Caco-2 (cell line): ENCODE results near the gene GADD45GIP1. TPM values are rescaled to one million over a fixed set of nuclear protein-coding genes. Genes with fewer than 3 reads are reported as not detected.

ENCODE experiments used
- BruUV-seq: library from RNA; stranded (reverse); fragments of 400-500 nt; replicated peaks from 2 replicates; lab custom pipeline; 2021; lab: Mats Ljungman, UMichigan
- CTCF ChIA-PET: fragments of 300-600 bp; sonication (Branson Sonifier 250); formaldehyde crosslinking; loops from one replicate; lab custom pipeline; 2022; ENCODE audit warnings: antibody characterized with exemption; lab: Charles Lee
- POLR2A ChIA-PET: fragments of 300-600 bp; sonication (Branson Sonifier 250); formaldehyde crosslinking; loops from one replicate; lab custom pipeline; 2022; ENCODE audit warnings: antibody characterized with exemption; lab: Charles Lee
- DNase-seq, 2 experiments: peaks; one replicate each; pipeline versions ENCODE4 v3.0.0 to v3.0.0-alpha.2; 2020 to 2022
- H3K27me3 ChIP-seq: replicated peaks from 2 replicates; pipeline ENCODE4 v1.6.0; 2011; ENCODE audit warnings: low read length; ENCODE audit not compliant: control insufficient read depth, insufficient read depth
- H3K36me3 ChIP-seq: 2 replicates; pipeline ENCODE4 v1.5.1; 2011; ENCODE audit warnings: low read length; ENCODE audit not compliant: control insufficient read depth, insufficient read depth
- H3K4me1 ChIP-seq: fragments of 250-450 bp; sonication (Bioruptor Pico); 2 replicates; pipeline ENCODE4 v1.5.1; 2020; ENCODE audit warnings: mild to moderate bottlenecking
- H3K4me3 ChIP-seq: 2 replicates; pipeline ENCODE4 v1.5.1; 2011; ENCODE audit warnings: low read depth, mild to moderate bottlenecking, control low read depth, low read length
- H3K9me3 ChIP-seq: fragments of 250-450 bp; sonication (Bioruptor Pico); 2 replicates; pipeline ENCODE4 v1.5.1; 2020; ENCODE audit warnings: mild to moderate bottlenecking, moderate library complexity
- H3K27ac Mint-ChIP-seq: one replicate; pipeline ENCODE4 v1.8.0; 2022; ENCODE audit warnings: mixed read lengths; ENCODE audit not compliant: unreplicated experiment
- H3K27me3 Mint-ChIP-seq: one replicate; pipeline ENCODE4 v1.8.0; 2022; ENCODE audit warnings: mixed read lengths; ENCODE audit not compliant: insufficient read depth, unreplicated experiment
- H3K36me3 Mint-ChIP-seq: one replicate; pipeline ENCODE4 v1.8.0; 2022; ENCODE audit warnings: mild to moderate bottlenecking, mixed read lengths; ENCODE audit not compliant: insufficient read depth, unreplicated experiment
- H3K4me1 Mint-ChIP-seq: one replicate; pipeline ENCODE4 v1.8.0; 2022; ENCODE audit warnings: low read depth, mixed read lengths; ENCODE audit not compliant: unreplicated experiment
- H3K4me3 Mint-ChIP-seq: one replicate; pipeline ENCODE4 v1.8.0; 2022; ENCODE audit warnings: mild to moderate bottlenecking, moderate library complexity, mixed read lengths; ENCODE audit not compliant: unreplicated experiment
- H3K9me3 Mint-ChIP-seq: one replicate; pipeline ENCODE4 v1.8.0; 2022; ENCODE audit warnings: mixed read lengths; ENCODE audit not compliant: unreplicated experiment
- intact Hi-C: fragments of 100-400 bp; cut with micrococcal nuclease; formaldehyde crosslinking; loops from one replicate; pipeline ENCODE4 v1.10.0; 2022; ENCODE audit not compliant: unreplicated experiment
- total RNA-seq: library from RNA; stranded (reverse); gene quantifications from 2 replicates; pipeline ENCODE4 v1.2.3, GENCODE V29; 2022
- TF ChIP-seq, protein P1 (sequence below), 2 experiments: fragments of 200-600 bp in 1 of 2; IDR thresholded peaks; 1 replicate in 1 of 2; 2 replicates in 1 of 2; pipeline versions ENCODE4 v1.5.1 to v1.8.0; 2011 to 2022; ENCODE audit warnings: antibody characterized with exemption in 1 of 2, control low read depth in 1 of 2, inconsistent platforms in 1 of 2, low read depth in 1 of 2, low read length in 1 of 2, mild to moderate bottlenecking in 1 of 2, moderate library complexity in 1 of 2; ENCODE audit not compliant: insufficient read depth in 1 of 2, severe bottlenecking in 1 of 2, unreplicated experiment in 1 of 2

GADD45GIP1 gene
- total RNA-seq, 1 experiment from 2014 or later: 39.3 TPM

- intact Hi-C loops: no loop called here
- no peak overlapping the region for H3K27ac Mint-ChIP-seq
Observed at GRCh38 chr19:12943437-12944044, 13.5 kb downstream of the GADD45GIP1 start.

GRCh38 chr19:12940897-12941296 lies 16.1 kb downstream of the GADD45GIP1 start:
- intact Hi-C loops: no loop called here

More at GRCh38 chr19:12943437-12944044, 13.5 kb downstream of the GADD45GIP1 start:
- DNase-seq: no peak
- peak overlapping the region; percentile 53 for H3K4me3 Mint-ChIP-seq
- H3K9me3 Mint-ChIP-seq: no peaks in the 10 kb centered on the region
- peaks cover 7% of the 10 kb centered on the region for H3K4me1 Mint-ChIP-seq
- POLR2A ChIA-PET: no interaction called here
- H3K9me3 ChIP-seq: no peaks in the 10 kb centered on the region
- TF ChIP-seq, protein P1, sequence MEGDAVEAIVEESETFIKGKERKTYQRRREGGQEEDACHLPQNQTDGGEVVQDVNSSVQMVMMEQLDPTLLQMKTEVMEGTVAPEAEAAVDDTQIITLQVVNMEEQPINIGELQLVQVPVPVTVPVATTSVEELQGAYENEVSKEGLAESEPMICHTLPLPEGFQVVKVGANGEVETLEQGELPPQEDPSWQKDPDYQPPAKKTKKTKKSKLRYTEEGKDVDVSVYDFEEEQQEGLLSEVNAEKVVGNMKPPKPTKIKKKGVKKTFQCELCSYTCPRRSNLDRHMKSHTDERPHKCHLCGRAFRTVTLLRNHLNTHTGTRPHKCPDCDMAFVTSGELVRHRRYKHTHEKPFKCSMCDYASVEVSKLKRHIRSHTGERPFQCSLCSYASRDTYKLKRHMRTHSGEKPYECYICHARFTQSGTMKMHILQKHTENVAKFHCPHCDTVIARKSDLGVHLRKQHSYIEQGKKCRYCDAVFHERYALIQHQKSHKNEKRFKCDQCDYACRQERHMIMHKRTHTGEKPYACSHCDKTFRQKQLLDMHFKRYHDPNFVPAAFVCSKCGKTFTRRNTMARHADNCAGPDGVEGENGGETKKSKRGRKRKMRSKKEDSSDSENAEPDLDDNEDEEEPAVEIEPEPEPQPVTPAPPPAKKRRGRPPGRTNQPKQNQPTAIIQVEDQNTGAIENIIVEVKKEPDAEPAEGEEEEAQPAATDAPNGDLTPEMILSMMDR (IDR thresholded peaks at IDR 0.05; ENCODE audit: insufficient read depth in 1 of 2, low read depth in 1 of 2, low read length in 1 of 2, severe bottlenecking in 1 of 2, unreplicated experiment in 1 of 2): no peak
- H3K27me3 Mint-ChIP-seq: no peaks in the 10 kb centered on the region
- peaks cover 16% of the 10 kb centered on the region for H3K36me3 ChIP-seq
- CTCF ChIA-PET: no interaction called here
- no peak overlapping the region for H3K4me3 ChIP-seq
- peaks cover 97% of the 10 kb centered on the region for H3K36me3 Mint-ChIP-seq
- BruUV-seq: no TSS peak
- H3K4me1 ChIP-seq: peaks cover 23% of the 10 kb centered on the region
- no peaks in the 10 kb centered on the region for H3K27me3 ChIP-seq

DNA sequence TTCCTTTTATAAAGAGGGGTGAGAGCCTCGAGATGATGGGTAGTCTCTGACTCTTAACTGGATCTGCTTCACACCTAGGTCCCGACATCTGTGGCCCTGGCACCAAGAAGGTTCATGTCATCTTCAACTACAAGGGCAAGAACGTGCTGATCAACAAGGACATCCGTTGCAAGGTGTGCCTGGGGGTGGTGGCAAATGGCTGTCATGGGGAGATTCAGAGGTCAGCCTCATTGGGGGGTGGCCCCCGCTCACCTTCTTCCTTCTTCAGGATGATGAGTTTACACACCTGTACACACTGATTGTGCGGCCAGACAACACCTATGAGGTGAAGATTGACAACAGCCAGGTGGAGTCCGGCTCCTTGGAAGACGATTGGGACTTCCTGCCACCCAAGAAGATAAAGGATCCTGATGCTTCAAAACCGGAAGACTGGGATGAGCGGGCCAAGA lies 17.0 kb downstream of the GADD45GIP1 start:
- POLR2A ChIA-PET: no interaction called here
- peaks cover 16% of the 10 kb centered on the region for H3K36me3 ChIP-seq
- BruUV-seq: no TSS peak
- CTCF ChIA-PET: no interaction called here
- Mint-ChIP-seq H3K27ac (peak overlapping the region; percentile 97), H3K36me3 (peaks cover 74% of the 10 kb centered on the region), H3K9me3 (no peaks in the 10 kb centered on the region), H3K27me3 (peaks cover 3% of the 10 kb centered on the region), H3K4me1 (peaks cover 17% of the 10 kb centered on the region), H3K4me3 (peak overlapping the region; percentile 97)
- TF ChIP-seq, protein P1 (IDR thresholded peaks at IDR 0.05; ENCODE audit: insufficient read depth in 1 of 2, low read depth in 1 of 2, low read length in 1 of 2, severe bottlenecking in 1 of 2, unreplicated experiment in 1 of 2): no peak
- H3K4me3 ChIP-seq: peak overlapping the region; percentile 100
- H3K27me3 ChIP-seq: no peaks in the 10 kb centered on the region
- no peak for DNase-seq
- H3K4me1 ChIP-seq: peaks cover 23% of the 10 kb centered on the region
- intact Hi-C loops: no loop called here
- H3K9me3 ChIP-seq: no peaks in the 10 kb centered on the region

More at GRCh38 chr19:12940897-12941296, 16.1 kb downstream of the GADD45GIP1 start:
- Mint-ChIP-seq H3K36me3 (peaks cover 83% of the 10 kb centered on the region), H3K9me3 (no peaks in the 10 kb centered on the region), H3K4me1 (peaks cover 17% of the 10 kb centered on the region), H3K27me3 (peaks cover 3% of the 10 kb centered on the region), H3K27ac (no peak overlapping the region), H3K4me3 (peak overlapping the region; percentile 19)
- CTCF ChIA-PET: interaction anchor here (0.6 kb wide), 1 partner anchor 219 kb away, joined by 6 read pairs; no protein-coding TSS in a partner anchor
- Histone ChIP-seq H3K4me3 (no peak overlapping the region), H3K9me3 (no peaks in the 10 kb centered on the region), H3K27me3 (no peaks in the 10 kb centered on the region), H3K4me1 (peaks cover 26% of the 10 kb centered on the region), H3K36me3 (peaks cover 16% of the 10 kb centered on the region)
- DNase-seq: no peak
- no TSS peak for BruUV-seq
- TF ChIP-seq, protein P1 (IDR thresholded peaks at IDR 0.05; ENCODE audit: insufficient read depth in 1 of 2, low read depth in 1 of 2, low read length in 1 of 2, severe bottlenecking in 1 of 2, unreplicated experiment in 1 of 2): no peak
- POLR2A ChIA-PET: no interaction called here
